Fibroblast of lung (primary cell): ENCODE data around the gene BICRA.

ENCODE experiments used
- CTCF ChIP-seq, 2 donors: IDR thresholded peaks in 1 of 2; conservative IDR thresholded peaks in 1 of 2; 1 replicate in 1 of 2; 2 replicates in 1 of 2; pipeline ENCODE4 v1.5.1; 2011 to 2012; ENCODE audit warnings: low read length in 2 of 2, control low read depth in 1 of 2, inconsistent platforms in 1 of 2, low read depth in 1 of 2, mild to moderate bottlenecking in 1 of 2
- EZH2 ChIP-seq: IDR thresholded peaks from 2 replicates; pipeline ENCODE4 v1.5.1; 2012; ENCODE audit warnings: low read length, control low read depth, mild to moderate bottlenecking; ENCODE audit errors: missing control alignments

DNA sequence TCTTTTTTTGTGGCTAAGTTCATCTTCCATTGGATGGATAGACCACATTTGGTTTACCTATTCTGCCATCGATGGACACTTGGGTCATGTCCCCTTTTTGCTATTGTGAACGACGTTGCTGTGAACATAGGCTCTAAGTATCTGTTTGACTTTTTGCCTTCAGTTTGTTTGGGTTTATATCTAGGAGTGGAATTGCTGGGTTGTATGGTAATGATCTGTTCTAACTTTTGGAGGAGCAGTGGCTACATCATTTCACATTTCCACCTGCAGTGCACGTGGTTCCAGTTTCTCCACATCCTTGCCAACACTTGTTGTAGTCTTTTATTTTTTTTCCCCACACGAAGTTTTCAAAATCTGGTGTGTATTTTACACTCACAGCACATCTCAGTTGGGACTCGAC, 21.7 kb downstream of the BICRA start:
- TF ChIP-seq CTCF (conservative IDR thresholded peaks at IDR 0.05 in 1 of 2, IDR thresholded peaks at IDR 0.05 in 1 of 2; ENCODE audit: low read depth in 1 of 2, low read length in 2 of 2): no peak
- TF ChIP-seq EZH2: no peak
